Erythroblast (primary cell): Measurements from ENCODE around the gene CDC14B.

Source experiments
- GATA1 ChIP-seq: IDR thresholded peaks from 2 replicates; pipeline ENCODE4 v1.6.1; 2011; ENCODE audit warnings: low read depth, mild to moderate bottlenecking, control low read depth, low read length, moderate library complexity
- POLR2A ChIP-seq: IDR thresholded peaks from 2 replicates; pipeline ENCODE4 v1.6.1; 2011; ENCODE audit warnings: mild to moderate bottlenecking, low read length

DNA sequence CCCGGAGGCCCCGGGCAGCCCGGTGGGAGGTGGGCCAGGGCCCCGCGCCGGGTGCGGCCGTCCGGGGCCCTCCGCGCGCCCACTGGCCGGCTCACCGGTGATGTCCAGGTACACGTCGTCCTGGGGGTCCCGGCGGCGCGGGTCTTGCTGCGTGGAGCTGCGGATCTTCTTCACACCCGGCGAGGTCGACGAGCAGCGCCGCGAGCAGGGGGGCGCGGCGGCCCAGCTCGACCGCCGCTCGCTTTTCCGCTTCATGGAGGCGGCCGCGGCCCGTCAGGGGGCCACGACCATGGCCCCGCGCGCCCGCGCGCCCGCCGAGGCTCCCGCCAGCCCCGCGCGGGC lies 548 bp downstream of the CDC14B start:
- TF ChIP-seq POLR2A (no peak), GATA1 (no peak)
